ENCODE measurements around the gene ETNPPL.

- TF ChIP-seq, protein P1, sequence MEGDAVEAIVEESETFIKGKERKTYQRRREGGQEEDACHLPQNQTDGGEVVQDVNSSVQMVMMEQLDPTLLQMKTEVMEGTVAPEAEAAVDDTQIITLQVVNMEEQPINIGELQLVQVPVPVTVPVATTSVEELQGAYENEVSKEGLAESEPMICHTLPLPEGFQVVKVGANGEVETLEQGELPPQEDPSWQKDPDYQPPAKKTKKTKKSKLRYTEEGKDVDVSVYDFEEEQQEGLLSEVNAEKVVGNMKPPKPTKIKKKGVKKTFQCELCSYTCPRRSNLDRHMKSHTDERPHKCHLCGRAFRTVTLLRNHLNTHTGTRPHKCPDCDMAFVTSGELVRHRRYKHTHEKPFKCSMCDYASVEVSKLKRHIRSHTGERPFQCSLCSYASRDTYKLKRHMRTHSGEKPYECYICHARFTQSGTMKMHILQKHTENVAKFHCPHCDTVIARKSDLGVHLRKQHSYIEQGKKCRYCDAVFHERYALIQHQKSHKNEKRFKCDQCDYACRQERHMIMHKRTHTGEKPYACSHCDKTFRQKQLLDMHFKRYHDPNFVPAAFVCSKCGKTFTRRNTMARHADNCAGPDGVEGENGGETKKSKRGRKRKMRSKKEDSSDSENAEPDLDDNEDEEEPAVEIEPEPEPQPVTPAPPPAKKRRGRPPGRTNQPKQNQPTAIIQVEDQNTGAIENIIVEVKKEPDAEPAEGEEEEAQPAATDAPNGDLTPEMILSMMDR (IDR thresholded peaks at IDR 0.05; ENCODE audit: insufficient read depth, low read length, poor library complexity, severe bottlenecking): no peak
- TF ChIP-seq EZH2phosphoT487 (conservative IDR thresholded peaks at IDR 0.05; ENCODE audit: low read length): no peak
Measured at GRCh38 chr4:108772402-108772801, 9.5 kb upstream of the ETNPPL start.

All from SU-DHL-6 (cell line).